KMS-11 (cell line): ENCODE data around the gene ATP5PD.

ENCODE experiments used
- H2AFZ ChIP-seq: fragments of 200-600 bp; sonication (generic); 2 replicates; pipeline ENCODE4 v1.6.1; 2016; ENCODE audit warnings: antibody characterized with exemption, mixed run types, low read depth
- H3K27ac ChIP-seq: fragments of 200-600 bp; sonication (generic); 2 replicates; pipeline ENCODE4 v1.6.1; 2016; ENCODE audit warnings: mild to moderate bottlenecking, mixed run types
- H3K27me3 ChIP-seq: fragments of 200-600 bp; sonication (generic); 2 replicates; pipeline ENCODE4 v1.6.1; 2017; ENCODE audit warnings: mild to moderate bottlenecking, low read depth, mixed run types, moderate library complexity; ENCODE audit not compliant: insufficient read depth
- H3K36me3 ChIP-seq: fragments of 200-600 bp; sonication (generic); 2 replicates; pipeline ENCODE4 v1.6.1; 2017; ENCODE audit warnings: mild to moderate bottlenecking, mixed run types; ENCODE audit not compliant: insufficient read depth
- H3K4me1 ChIP-seq: fragments of 200-600 bp; sonication (generic); 2 replicates; pipeline ENCODE4 v1.6.1; 2016; ENCODE audit warnings: mild to moderate bottlenecking, low read depth, mixed run types; ENCODE audit not compliant: poor library complexity, severe bottlenecking
- H3K4me2 ChIP-seq: fragments of 200-600 bp; sonication (generic); 2 replicates; pipeline ENCODE4 v1.7.0; 2016; ENCODE audit warnings: mild to moderate bottlenecking, mixed run types
- H3K4me3 ChIP-seq: fragments of 200-600 bp; sonication (generic); IDR thresholded peaks from 2 replicates; pipeline ENCODE4 v1.6.1; 2017; ENCODE audit warnings: low read depth, low read length, mixed read lengths; ENCODE audit not compliant: insufficient read depth
- H3K79me2 ChIP-seq: fragments of 200-600 bp; sonication (generic); 2 replicates; pipeline ENCODE4 v1.6.1; 2016; ENCODE audit warnings: low read depth, mixed run types; ENCODE audit not compliant: insufficient read depth
- H3K9ac ChIP-seq: fragments of 200-600 bp; sonication (generic); 2 replicates; pipeline ENCODE4 v1.6.1; 2016; ENCODE audit warnings: mild to moderate bottlenecking, mixed run types
- H4K20me1 ChIP-seq: fragments of 200-600 bp; sonication (generic); 2 replicates; pipeline ENCODE4 v1.6.1; 2016; ENCODE audit warnings: mild to moderate bottlenecking, mixed run types; ENCODE audit not compliant: insufficient read depth
- CTCF ChIP-seq: fragments of 200-600 bp; sonication (generic); conservative IDR thresholded peaks from 2 replicates; pipeline ENCODE4 v1.6.1; 2017; ENCODE audit warnings: low read depth, mild to moderate bottlenecking, antibody characterized with exemption, low read length, moderate library complexity, mixed read lengths

The ATP5PD gene

GRCh38 chr17:75001915-75002843 is 44.6 kb downstream of the ATP5PD start:
- no peak overlapping the region for H3K4me3 ChIP-seq
- H2AFZ ChIP-seq: no peak overlapping the region
- H3K27ac ChIP-seq: no peak overlapping the region
- H3K27me3 ChIP-seq: no peaks in the 10 kb centered on the region
- no peaks in the 10 kb centered on the region for H3K36me3 ChIP-seq
- H3K4me1 ChIP-seq: no peaks in the 10 kb centered on the region
- H4K20me1 ChIP-seq: no peaks in the 10 kb centered on the region
- TF ChIP-seq CTCF: no peak
- no peak overlapping the region for H3K9ac ChIP-seq
- H3K79me2 ChIP-seq: no peaks in the 10 kb centered on the region
- H3K4me2 ChIP-seq: no peak overlapping the region

GRCh38 chr17:74999523-74999922 is 47.2 kb downstream of the ATP5PD start:
- TF ChIP-seq CTCF: no peak
- no peak overlapping the region for H3K9ac ChIP-seq
- H3K4me1 ChIP-seq: no peaks in the 10 kb centered on the region
- no peak overlapping the region for H2AFZ ChIP-seq
- no peaks in the 10 kb centered on the region for H3K79me2 ChIP-seq
- H3K36me3 ChIP-seq: no peaks in the 10 kb centered on the region
- no peak overlapping the region for H3K4me2 ChIP-seq
- no peaks in the 10 kb centered on the region for H3K27me3 ChIP-seq
- H4K20me1 ChIP-seq: no peaks in the 10 kb centered on the region
- H3K4me3 ChIP-seq: no peak overlapping the region
- H3K27ac ChIP-seq: no peak overlapping the region

- H4K20me1 ChIP-seq: no peaks in the 10 kb centered on the region
- no peak for TF ChIP-seq CTCF
Measured at GRCh38 chr17:74998783-74999182, 48.0 kb downstream of the ATP5PD start.

GRCh38 chr17:74995847-74996246 is 50.9 kb downstream of the ATP5PD start:
- Histone ChIP-seq H3K9ac (no peak overlapping the region), H3K27ac (no peak overlapping the region), H3K27me3 (no peaks in the 10 kb centered on the region), H3K36me3 (no peaks in the 10 kb centered on the region), H3K79me2 (no peaks in the 10 kb centered on the region), H3K4me3 (no peak overlapping the region), H2AFZ (no peak overlapping the region), H3K4me2 (no peak overlapping the region), H3K4me1 (no peaks in the 10 kb centered on the region), H4K20me1 (no peaks in the 10 kb centered on the region)
- TF ChIP-seq CTCF: no peak

More at GRCh38 chr17:74998783-74999182, 48.0 kb downstream of the ATP5PD start:
- Histone ChIP-seq H2AFZ (no peak overlapping the region), H3K4me1 (no peaks in the 10 kb centered on the region), H3K27ac (no peak overlapping the region), H3K36me3 (no peaks in the 10 kb centered on the region), H3K4me3 (no peak overlapping the region), H3K9ac (no peak overlapping the region), H3K79me2 (no peaks in the 10 kb centered on the region), H3K27me3 (no peaks in the 10 kb centered on the region), H3K4me2 (no peak overlapping the region)
